Left ventricle myocardium inferior (tissue), 1 donor: ENCODE results near the gene CD48. TPM values are rescaled to one million over a fixed set of nuclear protein-coding genes. Genes with fewer than 3 reads are reported as not detected.

Experiments used
- DNase-seq: peaks from one replicate; pipeline ENCODE4 v3.0.0-alpha.2; 2020
- H3K27ac ChIP-seq: fragments of 200-600 bp; replicated peaks from 2 replicates; pipeline ENCODE4 v1.8.0; 2021
- H3K27me3 ChIP-seq: fragments of 200-600 bp; 2 replicates; pipeline ENCODE4 v1.8.0; 2021; ENCODE audit warnings: low read depth
- H3K36me3 ChIP-seq: fragments of 200-600 bp; 2 replicates; pipeline ENCODE4 v1.8.0; 2021
- H3K4me1 ChIP-seq: fragments of 200-600 bp; 2 replicates; pipeline ENCODE4 v1.8.0; 2021
- H3K4me3 ChIP-seq: fragments of 200-600 bp; 2 replicates; pipeline ENCODE4 v1.8.0; 2021; ENCODE audit warnings: mild to moderate bottlenecking, moderate library complexity
- H3K9me3 ChIP-seq: fragments of 200-600 bp; replicated peaks from 2 replicates; pipeline ENCODE4 v1.8.0; 2021
- intact Hi-C: fragments of 100-400 bp; cut with micrococcal nuclease; formaldehyde crosslinking; loops from one replicate; pipeline ENCODE4 v1.11.0; 2022
- total RNA-seq: library from RNA; stranded (reverse); fragmentation: NEBNext Ultra II Directional; extraction: Animal tissue kit (Norgen Biotek cat#: 25700); gene quantifications from one replicate; pipeline ENCODE4 v1.2.1, GENCODE V29; 2021
- TF ChIP-seq, protein P1 (sequence below): fragments of 200-600 bp; IDR thresholded peaks from 2 replicates; pipeline ENCODE4 v1.8.0; 2021; ENCODE audit warnings: antibody characterized with exemption, mild to moderate bottlenecking, borderline replicate concordance
- donor health status: DM: no; HTN: yes; CAD: no; lungs with severe emphysema.

Gene CD48
- total RNA-seq, 1 donor from 2014 or later: 1.3 TPM

DNA sequence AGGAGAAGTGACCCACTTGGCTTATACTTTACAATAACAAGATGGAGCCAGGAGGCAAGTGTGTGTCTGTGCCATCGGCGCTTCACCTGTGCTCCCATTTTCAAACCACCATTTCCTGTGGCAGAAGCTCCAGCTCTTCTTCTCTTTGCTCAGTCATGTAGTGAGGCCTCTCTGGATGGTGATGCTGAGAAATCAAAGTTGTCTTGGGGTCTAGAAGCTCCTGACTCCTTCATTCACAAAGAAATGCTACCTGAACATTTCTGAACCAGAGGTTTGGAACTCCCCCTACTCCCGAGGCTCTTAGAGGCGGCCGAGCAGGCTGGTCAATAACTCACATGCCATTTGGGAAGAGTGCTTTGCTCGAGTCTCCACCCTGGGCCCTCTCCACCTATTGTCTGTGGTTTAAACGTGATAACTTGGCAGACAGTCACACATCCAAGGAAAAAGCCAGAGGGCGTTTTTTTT lies 82.8 kb downstream of the CD48 start:
- H3K4me1 ChIP-seq: peaks cover 13% of the 10 kb centered on the region
- no peak overlapping the region for H3K4me3 ChIP-seq
- no peaks in the 10 kb centered on the region for H3K9me3 ChIP-seq
- intact Hi-C loops: no loop called here
- no peak for DNase-seq
- H3K27ac ChIP-seq: no peak overlapping the region
- H3K36me3 ChIP-seq: no peaks in the 10 kb centered on the region
- no peaks in the 10 kb centered on the region for H3K27me3 ChIP-seq
- TF ChIP-seq, protein P1, sequence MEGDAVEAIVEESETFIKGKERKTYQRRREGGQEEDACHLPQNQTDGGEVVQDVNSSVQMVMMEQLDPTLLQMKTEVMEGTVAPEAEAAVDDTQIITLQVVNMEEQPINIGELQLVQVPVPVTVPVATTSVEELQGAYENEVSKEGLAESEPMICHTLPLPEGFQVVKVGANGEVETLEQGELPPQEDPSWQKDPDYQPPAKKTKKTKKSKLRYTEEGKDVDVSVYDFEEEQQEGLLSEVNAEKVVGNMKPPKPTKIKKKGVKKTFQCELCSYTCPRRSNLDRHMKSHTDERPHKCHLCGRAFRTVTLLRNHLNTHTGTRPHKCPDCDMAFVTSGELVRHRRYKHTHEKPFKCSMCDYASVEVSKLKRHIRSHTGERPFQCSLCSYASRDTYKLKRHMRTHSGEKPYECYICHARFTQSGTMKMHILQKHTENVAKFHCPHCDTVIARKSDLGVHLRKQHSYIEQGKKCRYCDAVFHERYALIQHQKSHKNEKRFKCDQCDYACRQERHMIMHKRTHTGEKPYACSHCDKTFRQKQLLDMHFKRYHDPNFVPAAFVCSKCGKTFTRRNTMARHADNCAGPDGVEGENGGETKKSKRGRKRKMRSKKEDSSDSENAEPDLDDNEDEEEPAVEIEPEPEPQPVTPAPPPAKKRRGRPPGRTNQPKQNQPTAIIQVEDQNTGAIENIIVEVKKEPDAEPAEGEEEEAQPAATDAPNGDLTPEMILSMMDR: no peak

Other genes with a start within 250 kb of the CD48 start
- gene SLAMF6, start 188.6 kb downstream of the CD48 start, total RNA-seq: 0.22 TPM
- 3.6 TPM for gene CD84, start 132.3 kb downstream of the CD48 start, total RNA-seq
- not detected for gene SLAMF1, start 64.8 kb downstream of the CD48 start, total RNA-seq
- 0.36 TPM for gene SLAMF7, start 27.4 kb upstream of the CD48 start, total RNA-seq
- gene LY9, start 84.4 kb upstream of the CD48 start, total RNA-seq: not detected
- 0.14 TPM for gene CD244, start 151.1 kb upstream of the CD48 start, total RNA-seq
- gene ITLN1, start 173.4 kb upstream of the CD48 start, total RNA-seq: 1.0 TPM
- 0.19 TPM for gene ITLN2, start 243.0 kb upstream of the CD48 start, total RNA-seq